IMR-90 (cell line): ENCODE measurements around the gene ZDHHC14. TPM values are rescaled to one million over a fixed set of nuclear protein-coding genes. Genes with fewer than 3 reads are reported as not detected.

Source experiments
- ATAC-seq: fragments of 200-7000 bp; cut with Tn5 transposase; 2 replicates; pipeline ENCODE4 v1.9.1; 2020; ENCODE audit warnings: low read depth, mild to moderate bottlenecking, moderate library complexity
- BruUV-seq: library from RNA; stranded (reverse); fragments of 400-500 nt; replicated peaks from 2 replicates; lab custom pipeline; 2021; lab: Mats Ljungman, UMichigan
- CTCF ChIA-PET: fragments of 300-600 bp; formaldehyde crosslinking; extraction: SDS; loops from one replicate; lab custom pipeline; 2021; ENCODE audit warnings: antibody characterized with exemption; lab: Yijun Ruan, JAX
- POLR2A ChIA-PET: fragments of 300-600 bp; sonication (Branson Sonifier 250); formaldehyde crosslinking; loops from one replicate; lab custom pipeline; 2022; ENCODE audit warnings: antibody characterized with exemption; ENCODE audit not compliant: unreplicated experiment; lab: Charles Lee
- DNase-seq: peaks from one replicate; pipeline ENCODE4 v3.0.0; 2013
- H2AFZ ChIP-seq: replicated peaks from 2 replicates; pipeline ENCODE3; 2013; ENCODE audit warnings: low read length, mild to moderate bottlenecking; ENCODE audit not compliant: poor library complexity
- H2AK5ac ChIP-seq: 2 replicates; pipeline ENCODE4 v1.6.1; 2013; ENCODE audit warnings: low read depth, low read length, inconsistent platforms
- H2AK9ac ChIP-seq: replicated peaks from 2 replicates; pipeline ENCODE3; 2013; ENCODE audit warnings: mild to moderate bottlenecking, low read depth, low read length, moderate library complexity; ENCODE audit not compliant: poor library complexity
- H2BK120ac ChIP-seq: 2 replicates; pipeline ENCODE4 v1.6.1; 2013; ENCODE audit warnings: low read depth, low read length, inconsistent platforms
- H2BK15ac ChIP-seq: 3 replicates; pipeline ENCODE4 v1.6.1; 2013; ENCODE audit warnings: low read depth, low read length, inconsistent platforms
- H2BK20ac ChIP-seq: 2 replicates; pipeline ENCODE4 v1.6.1; 2013; ENCODE audit warnings: low read depth, mild to moderate bottlenecking, inconsistent platforms, low read length, moderate library complexity
- H2BK5ac ChIP-seq: 2 replicates; pipeline ENCODE4 v1.6.1; 2013; ENCODE audit warnings: mild to moderate bottlenecking, low read depth, low read length, inconsistent platforms; ENCODE audit not compliant: poor library complexity, severe bottlenecking
- H3K14ac ChIP-seq: replicated peaks from 2 replicates; pipeline ENCODE4 v1.6.1; 2013; ENCODE audit warnings: low read depth, low read length, inconsistent platforms
- H3K18ac ChIP-seq: 2 replicates; pipeline ENCODE4 v1.6.1; 2013; ENCODE audit warnings: low read depth, low read length, control low read depth
- H3K23ac ChIP-seq: 2 replicates; pipeline ENCODE4 v1.6.1; 2013; ENCODE audit warnings: low read depth, low read length, inconsistent platforms
- H3K27ac ChIP-seq: 2 replicates; pipeline ENCODE4 v1.5.1; 2013; ENCODE audit warnings: mild to moderate bottlenecking, control low read depth, low read length; ENCODE audit not compliant: insufficient read depth
- H3K27me3 ChIP-seq: 2 replicates; pipeline ENCODE4 v1.6.1; 2013; ENCODE audit warnings: low read length; ENCODE audit not compliant: control insufficient read depth, insufficient read depth
- H3K36me3 ChIP-seq: 2 replicates; pipeline ENCODE4 v1.6.1; 2013; ENCODE audit warnings: low read length, mixed read lengths; ENCODE audit not compliant: control insufficient read depth, insufficient read depth
- H3K4ac ChIP-seq: 2 replicates; pipeline ENCODE4 v1.6.1; 2013; ENCODE audit warnings: low read depth, low read length, inconsistent platforms
- H3K4me1 ChIP-seq: 2 replicates; pipeline ENCODE4 v1.6.1; 2013; ENCODE audit warnings: low read length, mixed read lengths; ENCODE audit not compliant: control insufficient read depth, insufficient read depth
- H3K4me2 ChIP-seq: 2 replicates; pipeline ENCODE4 v1.6.1; 2013; ENCODE audit warnings: low read depth, mild to moderate bottlenecking, control low read depth, low read length, moderate library complexity
- H3K4me3 ChIP-seq: 2 replicates; pipeline ENCODE4 v1.5.1; 2013; ENCODE audit warnings: low read depth, mild to moderate bottlenecking, control low read depth, low read length, moderate library complexity; ENCODE audit not compliant: insufficient read depth
- H3K56ac ChIP-seq: 2 replicates; pipeline ENCODE4 v1.6.1; 2013; ENCODE audit warnings: low read length, inconsistent platforms; ENCODE audit not compliant: insufficient read depth; ENCODE audit errors: extremely low read depth
- H3K79me1 ChIP-seq, 2 experiments: 2 replicates each; pipeline ENCODE4 v1.6.1; 2013; ENCODE audit warnings: low read length in 2 of 2, inconsistent platforms in 1 of 2, low read depth in 1 of 2
- H3K9ac ChIP-seq: 2 replicates; pipeline ENCODE4 v1.6.1; 2013; ENCODE audit warnings: low read depth, low read length, control low read depth
- H3K9me1 ChIP-seq: 2 replicates; pipeline ENCODE4 v1.6.1; 2013; ENCODE audit warnings: low read length, inconsistent platforms; ENCODE audit not compliant: insufficient read depth
- H3K9me3 ChIP-seq: 2 replicates; pipeline ENCODE4 v1.6.1; 2013; ENCODE audit warnings: low read length; ENCODE audit not compliant: control insufficient read depth, insufficient read depth
- H4K20me1 ChIP-seq: 2 replicates; pipeline ENCODE4 v1.6.1; 2013; ENCODE audit warnings: low read length, inconsistent platforms; ENCODE audit not compliant: insufficient read depth
- H4K5ac ChIP-seq: 2 replicates; pipeline ENCODE4 v1.6.1; 2013; ENCODE audit warnings: mild to moderate bottlenecking, low read depth, low read length, control low read depth
- H4K8ac ChIP-seq, 2 experiments: 2 replicates each; pipeline ENCODE4 v1.6.1; 2013; ENCODE audit warnings: low read depth in 2 of 2, low read length in 2 of 2, control low read depth in 1 of 2, inconsistent platforms in 1 of 2
- H4K91ac ChIP-seq: 2 replicates; pipeline ENCODE4 v1.6.1; 2013; ENCODE audit warnings: low read depth, low read length, inconsistent platforms; ENCODE audit not compliant: insufficient read depth
- RFX5 ChIP-seq: IDR thresholded peaks from 2 replicates; pipeline ENCODE4 v1.8.0; 2012; ENCODE audit warnings: low read depth, mild to moderate bottlenecking, low read length, moderate library complexity
- USF2 ChIP-seq: fragments of 150-350 bp; IDR thresholded peaks from 2 replicates; pipeline ENCODE4 v1.6.1; 2017; ENCODE audit warnings: mild to moderate bottlenecking, antibody characterized with exemption, low read length, low read depth
- WGBS, 2 experiments: methylation state at CpG; one replicate each; pipeline versions ENCODE4 v1.1.5 to v1.1.7; 2013; ENCODE audit warnings: missing lambda C conversion rate in 2 of 2; ENCODE audit not compliant: insufficient read length in 1 of 2; ENCODE audit errors: extremely low coverage in 2 of 2; 5-methylcytosine and 5-hydroxymethylcytosine counted together
- dilution Hi-C: fragments of 300-500 bp; cut with HindIII; formaldehyde crosslinking; loops from one replicate; pipeline ENCODE4 v1.14.3; 2018; ENCODE audit warnings: low sequenced_read_pairs; ENCODE audit not compliant: unreplicated experiment
- in situ Hi-C: fragments of 300-500 bp; cut with MboI; formaldehyde crosslinking; loops from 3 replicates; pipeline ENCODE4 v1.14.3; 2019; ENCODE audit warnings: low sequenced_read_pairs, inconsistent platforms, mixed read lengths
- intact Hi-C: fragments of 100-400 bp; cut with micrococcal nuclease; formaldehyde crosslinking; loops from 2 replicates; pipeline ENCODE4 v1.10.0; 2022
- polyA plus RNA-seq, 3 experiments: library from polyadenylated mRNA; depleted of rRNA; stranded (reverse); fragments of >200 nt; gene quantifications; 2 replicates each; pipeline ENCODE4 v1.2.3, GENCODE V29; 2012; ENCODE audit warnings: low replicate concordance in 1 of 3
- total RNA-seq: library from RNA; depleted of rRNA; stranded (reverse); fragments of >200 nt; gene quantifications from 2 replicates; pipeline ENCODE4 v1.2.3, GENCODE V29; 2012

The ZDHHC14 gene
- total and polyA plus RNA-seq, 2 of the 4 experiments (the other 2 are of a cell fraction) = 0.90 to 2.0 TPM

- Histone ChIP-seq H2AFZ (no peak overlapping the region), H3K4me2 (no peak overlapping the region), H2AK5ac (no peak overlapping the region), H4K5ac (no peak overlapping the region), H3K4me3 (no peak overlapping the region), H3K36me3 (no peaks in the 10 kb centered on the region), H3K79me1 (no peaks in the 10 kb centered on the region), H2BK15ac (no peak overlapping the region), H2BK20ac (no peak overlapping the region), H4K91ac (no peak overlapping the region), H3K4ac (no peak overlapping the region), H3K4me1 (peaks cover 12% of the 10 kb centered on the region), H2AK9ac (no peak overlapping the region), H3K14ac (no peak overlapping the region), H3K56ac (no peak overlapping the region), H4K8ac (no peak overlapping the region), H3K27me3 (no peaks in the 10 kb centered on the region), H3K23ac (no peak overlapping the region), H4K20me1 (no peaks in the 10 kb centered on the region), H3K18ac (no peak overlapping the region), H3K9me3 (0 out of 2 replicates have a peak, but pooled peaks cover 2% of the 10 kb centered on the region), H3K9ac (no peak overlapping the region), H2BK5ac (no peak overlapping the region), H3K27ac (no peak overlapping the region), H3K9me1 (no peaks in the 10 kb centered on the region), H2BK120ac (no peak overlapping the region)
- in situ Hi-C loops = no loop called here
- intact Hi-C loops = no loop called here
- WGBS, 2 experiments = 88% methylated on average over 10 of the region's 21 CpGs; no CpG with 5 or more reads in 1 of the 2 experiments
- ATAC-seq (no peak), DNase-seq (no peak)
- dilution Hi-C loops = no loop called here
- TF ChIP-seq USF2 (no peak), RFX5 (no peak)
- no TSS peak for BruUV-seq
- ChIA-PET CTCF (no interaction called here), POLR2A (no interaction called here)
These were observed 212.0 kb downstream of the ZDHHC14 start for GRCh38 chr6:157592980-157593379.
